CD4-positive, alpha-beta T cell treated with Interleukin-4 for 4 hours (primary cell): ENCODE data around the gene INSIG1.
A peak's percentile ranks its signal among the peaks of the same experiment; 100 is the strongest.

Experiments
- DNase-seq: peaks from one replicate; pipeline ENCODE4 v3.0.0-alpha.2; 2020

Gene INSIG1

GRCh38 chr7:155297517-155298287, at the start of gene INSIG1:
INSIG1 (plus strand) TSS chr7:155297878; CDS start chr7:155298286, 408 bp downstream.
- DNase-seq: peak; percentile 91

GRCh38 chr7:155248366-155248756, 49.3 kb upstream of the INSIG1 start:
- DNase-seq: no peak

- DNase-seq: no peak
Observed at GRCh38 chr7:155251831-155252230, 45.8 kb upstream of the INSIG1 start.

GRCh38 chr7:155252444-155252887, 45.2 kb upstream of the INSIG1 start:
- no peak for DNase-seq

GRCh38 chr7:155252892-155253501, 44.7 kb upstream of the INSIG1 start:
- DNase-seq: no peak

GRCh38 chr7:155254018-155254417, 43.7 kb upstream of the INSIG1 start:
- no peak for DNase-seq

GRCh38 chr7:155255071-155255470, 42.6 kb upstream of the INSIG1 start:
- DNase-seq: no peak

GRCh38 chr7:155255621-155256020, 42.1 kb upstream of the INSIG1 start:
- no peak for DNase-seq

- no peak for DNase-seq
Observed at GRCh38 chr7:155256081-155256760, 41.5 kb upstream of the INSIG1 start.

- no peak for DNase-seq
Observed at GRCh38 chr7:155256761-155257481, 40.8 kb upstream of the INSIG1 start.

- DNase-seq: no peak
Observed at GRCh38 chr7:155257482-155258225, 40.0 kb upstream of the INSIG1 start.

- DNase-seq: no peak
Observed at GRCh38 chr7:155258226-155258560, 39.5 kb upstream of the INSIG1 start.

- DNase-seq: no peak
Observed at GRCh38 chr7:155259866-155260497, 37.7 kb upstream of the INSIG1 start.

GRCh38 chr7:155260498-155260872, 37.2 kb upstream of the INSIG1 start:
- DNase-seq: no peak

GRCh38 chr7:155261031-155261985, 36.4 kb upstream of the INSIG1 start:
- DNase-seq: no peak

- DNase-seq: no peak
Observed at GRCh38 chr7:155262031-155262430, 35.6 kb upstream of the INSIG1 start.

GRCh38 chr7:155263051-155263450, 34.6 kb upstream of the INSIG1 start:
- no peak for DNase-seq

GRCh38 chr7:155263581-155264143, 34.0 kb upstream of the INSIG1 start:
- DNase-seq: no peak

GRCh38 chr7:155265144-155265543, 32.5 kb upstream of the INSIG1 start:
- no peak for DNase-seq

GRCh38 chr7:155265961-155266360, 31.7 kb upstream of the INSIG1 start:
- DNase-seq: no peak

- no peak for DNase-seq
Observed at GRCh38 chr7:155266440-155266839, 31.2 kb upstream of the INSIG1 start.
